Neural crest cell (in vitro differentiated cells): ENCODE results near the gene TRPM3. TPM values are rescaled to one million over a fixed set of nuclear protein-coding genes. Genes with fewer than 3 reads are reported as not detected.
"Not testable (repeated sequence)": the region's sequence is repeated elsewhere in the genome, so short reads cannot be mapped to it uniquely, and the experiment has no call there.

Experiments used
- DNase-seq: peaks from one replicate; pipeline ENCODE4 v3.0.0; 2021; ENCODE audit warnings: low read depth, mixed read lengths, low spot score
- H3K27ac Mint-ChIP-seq: one replicate; pipeline ENCODE4 v1.8.0; 2021; ENCODE audit warnings: mild to moderate bottlenecking, mixed read lengths; ENCODE audit not compliant: unreplicated experiment
- H3K27me3 Mint-ChIP-seq: 2 replicates; pipeline ENCODE4 v1.8.0; 2021; ENCODE audit warnings: low read depth, mild to moderate bottlenecking, mixed read lengths
- H3K36me3 Mint-ChIP-seq: 2 replicates; pipeline ENCODE4 v1.8.0; 2021; ENCODE audit warnings: low read depth, mild to moderate bottlenecking, mixed read lengths
- H3K4me1 Mint-ChIP-seq: 2 replicates; pipeline ENCODE4 v1.8.0; 2021; ENCODE audit warnings: mixed read lengths
- H3K4me3 Mint-ChIP-seq: one replicate; pipeline ENCODE4 v1.8.0; 2021; ENCODE audit warnings: mild to moderate bottlenecking, mixed read lengths
- H3K9me3 Mint-ChIP-seq: 2 replicates; pipeline ENCODE4 v1.8.0; 2021; ENCODE audit warnings: mixed read lengths
- CTCF ChIP-seq: fragments of 200-600 bp; sonication (generic); conservative IDR thresholded peaks from 2 replicates; pipeline ENCODE4 v1.5.0; 2021; ENCODE audit warnings: antibody characterized with exemption, mild to moderate bottlenecking
- total RNA-seq: library from RNA; stranded (reverse); gene quantifications from 2 replicates; pipeline ENCODE4 v1.2.1, GENCODE V29; 2021

TRPM3 gene
- total RNA-seq, 1 donor from 2014 or later: 1.4 TPM

GRCh38 chr9:70747261-70747718, 374.1 kb downstream of the TRPM3 start:
- H3K27me3 Mint-ChIP-seq: no peaks in the 10 kb centered on the region
- no peak for TF ChIP-seq CTCF
- H3K9me3 Mint-ChIP-seq: peaks cover 3% of the 10 kb centered on the region
- no peak for DNase-seq
- no peak overlapping the region for H3K27ac Mint-ChIP-seq
- no peak overlapping the region for H3K4me3 Mint-ChIP-seq
- H3K36me3 Mint-ChIP-seq: no peaks in the 10 kb centered on the region
- H3K4me1 Mint-ChIP-seq: peaks cover 5% of the 10 kb centered on the region

GRCh38 chr9:70746760-70747159, 374.7 kb downstream of the TRPM3 start:
- TF ChIP-seq CTCF: no peak
- no peaks in the 10 kb centered on the region for H3K27me3 Mint-ChIP-seq
- H3K27ac Mint-ChIP-seq: no peak overlapping the region
- H3K4me1 Mint-ChIP-seq: peaks cover 5% of the 10 kb centered on the region
- H3K36me3 Mint-ChIP-seq: no peaks in the 10 kb centered on the region
- no peak for DNase-seq
- peaks cover 3% of the 10 kb centered on the region for H3K9me3 Mint-ChIP-seq
- no peak overlapping the region for H3K4me3 Mint-ChIP-seq

GRCh38 chr9:70746316-70746715, 375.1 kb downstream of the TRPM3 start:
- Mint-ChIP-seq H3K4me3 (no peak overlapping the region), H3K36me3 (no peaks in the 10 kb centered on the region), H3K9me3 (peaks cover 3% of the 10 kb centered on the region), H3K27ac (no peak overlapping the region), H3K27me3 (no peaks in the 10 kb centered on the region), H3K4me1 (peaks cover 5% of the 10 kb centered on the region)
- no peak for DNase-seq
- no peak for TF ChIP-seq CTCF

DNA sequence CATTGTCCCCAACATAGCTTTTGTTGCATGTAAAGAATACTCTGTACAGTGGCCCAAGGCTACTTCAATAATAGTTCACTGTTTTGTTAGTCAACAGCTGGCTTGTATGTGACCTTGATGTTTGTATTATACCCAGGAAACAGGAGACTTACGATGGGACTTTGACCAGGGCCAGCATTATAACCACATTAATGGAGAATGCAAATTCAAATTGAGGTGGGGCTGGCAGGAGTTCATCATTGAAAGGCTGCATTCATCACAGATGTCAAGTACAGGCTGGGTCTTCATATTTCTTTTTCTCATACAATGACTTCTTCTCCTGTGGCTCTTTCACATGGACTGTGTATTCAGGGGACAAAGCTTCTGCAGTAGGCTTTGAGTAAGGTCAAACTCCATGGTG, 396.6 kb downstream of the TRPM3 start:
- not testable (repeated sequence) for H3K27ac Mint-ChIP-seq, H3K27me3 Mint-ChIP-seq, H3K4me3 Mint-ChIP-seq, H3K4me1 Mint-ChIP-seq, DNase-seq, H3K9me3 Mint-ChIP-seq, H3K36me3 Mint-ChIP-seq

- DNase-seq, H3K4me1 Mint-ChIP-seq, H3K36me3 Mint-ChIP-seq, H3K9me3 Mint-ChIP-seq, H3K27me3 Mint-ChIP-seq, H3K27ac Mint-ChIP-seq, H3K4me3 Mint-ChIP-seq: not testable (repeated sequence)
Measured at GRCh38 chr9:70724025-70724424, 397.4 kb downstream of the TRPM3 start.

- not testable (repeated sequence) for H3K27ac Mint-ChIP-seq, H3K4me3 Mint-ChIP-seq, H3K27me3 Mint-ChIP-seq, H3K4me1 Mint-ChIP-seq, H3K36me3 Mint-ChIP-seq, H3K9me3 Mint-ChIP-seq, DNase-seq
Measured at GRCh38 chr9:70706797-70707196, 414.6 kb downstream of the TRPM3 start.

DNA sequence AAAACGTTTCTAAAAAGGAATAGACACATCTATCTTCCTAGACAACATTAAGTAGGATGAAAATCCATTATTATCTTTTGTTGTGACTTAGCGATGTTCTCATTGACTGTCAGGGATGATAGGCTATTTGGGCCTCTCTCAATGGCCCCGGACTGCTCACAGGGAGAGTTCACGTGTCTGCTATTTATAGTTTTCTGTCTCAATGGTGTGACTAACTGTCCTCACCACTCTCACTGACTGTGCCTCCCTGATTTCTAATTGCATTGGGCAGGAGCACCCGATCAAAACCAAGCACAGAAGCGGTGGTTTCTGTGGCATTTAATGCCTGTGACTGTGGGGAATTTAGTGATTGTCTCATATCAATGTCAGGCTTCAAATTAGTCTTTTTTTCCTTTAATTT, 420.3 kb downstream of the TRPM3 start:
- Mint-ChIP-seq H3K4me1 (peaks cover 26% of the 10 kb centered on the region), H3K36me3 (no peaks in the 10 kb centered on the region), H3K9me3 (no peaks in the 10 kb centered on the region), H3K4me3 (no peak overlapping the region), H3K27me3 (no peaks in the 10 kb centered on the region), H3K27ac (no peak overlapping the region)
- no peak for DNase-seq
- no peak for TF ChIP-seq CTCF
